HG03095 (cell line): ENCODE results near the gene CCL26.

Experiments
- ATAC-seq: cut with Tn5 transposase; IDR thresholded peaks from one replicate; pipeline ENCODE4 v1.9.1; 2021; ENCODE audit warnings: moderate library complexity; ENCODE audit not compliant: unreplicated experiment

CCL26 gene

DNA sequence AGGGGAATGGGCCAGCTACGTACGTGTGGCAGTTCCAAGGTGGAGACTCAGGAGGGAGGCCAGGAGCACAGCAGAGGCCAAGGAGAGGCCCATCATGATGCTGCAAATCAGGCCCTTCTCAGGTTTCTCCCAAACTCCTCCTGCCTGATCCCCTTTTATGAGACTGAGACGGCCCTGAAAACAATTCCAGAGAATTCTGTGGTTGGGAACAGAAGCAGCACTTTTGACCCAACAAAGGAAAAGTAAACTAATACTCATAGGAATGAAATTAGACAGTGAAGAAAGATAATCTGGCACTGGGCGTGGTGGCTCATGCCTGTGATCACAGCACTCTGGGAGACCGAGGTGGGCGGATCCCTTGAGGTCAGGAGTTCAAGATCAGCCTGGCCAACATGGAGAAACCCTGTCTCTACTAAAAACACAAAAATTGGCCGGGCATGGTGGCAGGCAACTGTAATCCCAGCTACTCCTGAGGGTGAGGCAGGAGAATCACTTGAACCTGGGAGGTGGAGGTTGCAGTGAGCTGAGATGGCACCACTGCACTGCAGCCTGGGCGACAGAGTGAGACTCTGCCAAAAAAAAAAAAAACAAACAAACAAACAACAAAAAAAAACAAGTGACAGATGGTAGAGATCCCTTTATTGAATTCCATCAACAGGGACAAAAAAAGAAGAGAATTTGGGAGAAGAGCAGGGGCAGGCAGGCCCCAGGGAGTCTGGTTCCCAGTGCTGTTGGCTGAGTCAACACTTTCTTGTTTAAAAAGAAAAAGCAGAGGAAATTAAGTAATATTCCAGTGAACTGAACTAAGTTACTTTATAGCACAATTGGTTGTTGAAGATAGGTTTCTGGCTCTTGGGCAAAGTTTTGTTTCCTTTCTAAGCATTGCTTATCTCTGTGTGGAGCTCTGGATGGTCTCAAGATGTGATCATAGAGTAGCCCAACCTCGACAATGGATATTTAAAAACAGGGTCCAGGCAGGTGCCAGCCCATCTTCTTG is at the start of gene CCL26:
Gene CCL26, minus strand, starts transcription at position 131 of the 997 bp plus-strand sequence. Its CDS starts 35 bp downstream, at position 96.
- no peak for ATAC-seq

GRCh38 chr7:75820688-75821087 is 48.7 kb upstream of the CCL26 start:
- ATAC-seq = no peak

DNA sequence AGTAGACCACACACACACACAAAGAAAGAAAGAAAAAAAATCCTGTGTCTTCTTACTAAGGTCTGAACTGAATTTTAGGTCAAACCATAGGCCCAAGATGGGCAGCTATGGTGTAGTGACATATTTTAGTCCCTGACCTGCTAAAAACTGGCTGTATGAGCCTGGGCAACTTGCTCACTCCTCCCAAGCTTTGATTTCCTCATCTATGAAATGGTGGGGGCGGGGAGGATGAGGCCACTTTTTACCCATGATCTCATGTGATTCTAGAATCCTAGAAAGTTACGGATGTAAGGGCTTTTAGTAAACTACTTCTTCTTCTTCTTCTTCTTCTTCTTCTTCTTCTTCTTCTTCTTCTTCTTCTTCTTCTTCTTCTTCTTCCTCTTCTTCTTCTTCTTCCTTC is 47.7 kb upstream of the CCL26 start:
- no peak for ATAC-seq

GRCh38 chr7:75818472-75818871 is 46.5 kb upstream of the CCL26 start:
- no peak for ATAC-seq

DNA sequence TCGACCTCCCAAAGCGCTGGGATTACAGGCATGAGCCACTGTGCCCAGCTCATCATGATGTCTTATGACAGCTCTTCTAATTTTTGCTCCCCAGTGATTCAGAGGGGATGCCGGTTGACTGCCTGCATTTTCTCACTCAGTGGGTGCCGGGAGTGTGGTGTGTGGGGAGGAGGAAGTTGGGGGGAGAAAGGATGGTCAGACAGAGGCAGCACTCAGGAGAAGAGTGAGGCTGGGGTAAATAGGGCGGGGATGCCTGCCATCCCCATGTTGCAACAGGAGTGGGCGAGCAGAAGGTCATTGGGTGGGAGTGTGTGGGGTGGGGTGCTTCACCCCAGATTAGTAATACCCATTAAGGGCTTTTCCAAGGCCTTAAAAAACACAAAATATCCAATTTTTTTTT is 45.1 kb upstream of the CCL26 start:
- ATAC-seq = no peak

GRCh38 chr7:75815418-75816064 is 43.5 kb upstream of the CCL26 start:
- no peak for ATAC-seq

- ATAC-seq = no peak
These were observed 42.5 kb upstream of the CCL26 start for GRCh38 chr7:75814407-75814947.

DNA sequence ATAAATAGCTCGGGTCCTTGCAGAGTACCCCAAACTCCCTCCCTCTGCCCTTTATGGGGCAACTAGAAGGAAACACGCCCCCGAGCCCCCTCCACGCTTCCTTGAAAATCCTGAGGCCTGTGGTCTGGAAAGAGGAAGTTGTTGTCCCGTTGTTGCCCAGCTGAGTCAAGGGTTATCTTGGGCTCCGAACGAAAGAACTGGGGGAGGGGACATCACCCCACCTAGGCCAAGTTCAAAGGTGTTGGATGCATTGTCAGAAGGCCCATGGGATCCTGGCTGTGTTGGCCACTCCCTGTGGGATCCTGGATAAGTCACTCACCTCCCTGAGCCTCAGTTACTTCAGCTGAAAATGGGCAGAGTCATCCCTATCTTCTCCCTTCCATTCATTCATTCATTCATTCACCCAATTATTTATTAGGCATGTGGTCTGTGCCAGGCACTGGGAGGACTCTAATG is 41.8 kb upstream of the CCL26 start, which contains the start of gene CCL24:
Gene CCL24, minus strand, starts transcription at position 26 of the 456 bp plus-strand sequence. CDS start 91 bp downstream, outside the sequence.
- ATAC-seq = no peak

DNA sequence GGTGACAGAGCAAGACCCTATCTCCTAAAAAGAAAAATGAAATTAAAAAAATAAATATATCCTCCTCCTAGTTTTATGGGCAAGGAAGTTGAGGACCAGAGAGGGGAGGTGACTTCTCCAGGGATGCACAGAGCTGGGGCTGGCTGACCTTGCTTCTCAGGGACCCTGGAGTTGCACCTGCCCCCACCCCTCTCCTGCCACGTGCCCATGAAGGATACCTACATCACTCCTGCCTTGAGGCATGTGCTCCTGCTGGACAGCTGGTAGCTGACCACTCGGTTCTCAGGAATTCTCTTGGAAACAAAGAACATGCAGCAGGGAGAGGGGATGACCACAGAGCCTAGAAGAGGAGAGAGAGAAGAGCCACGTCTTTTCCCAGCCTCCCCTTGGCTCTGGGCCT is 41.1 kb upstream of the CCL26 start:
- no peak for ATAC-seq

GRCh38 chr7:75811894-75812678 is 40.1 kb upstream of the CCL26 start:
- no peak for ATAC-seq

DNA sequence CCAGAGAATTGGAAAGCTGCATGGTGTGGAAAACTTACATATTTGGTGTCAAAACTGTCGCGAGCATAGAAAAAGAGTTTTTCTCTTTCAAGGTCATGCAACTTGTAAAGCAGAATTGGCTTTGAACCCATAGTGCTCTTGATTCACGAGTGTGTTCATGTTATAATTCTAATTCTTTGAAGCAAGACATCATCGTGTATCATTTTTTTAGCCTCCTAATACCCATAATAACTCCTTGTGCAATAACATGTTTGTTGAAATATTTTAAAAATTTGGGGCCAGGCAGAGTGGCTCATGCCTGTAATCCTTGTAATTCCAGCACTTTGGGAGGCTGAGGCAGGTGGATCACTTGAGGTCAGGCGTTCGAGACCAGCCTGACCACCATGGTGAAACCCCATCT is 37.4 kb upstream of the CCL26 start:
- no peak for ATAC-seq

GRCh38 chr7:75808106-75808505 is 36.1 kb upstream of the CCL26 start:
- no peak for ATAC-seq

DNA sequence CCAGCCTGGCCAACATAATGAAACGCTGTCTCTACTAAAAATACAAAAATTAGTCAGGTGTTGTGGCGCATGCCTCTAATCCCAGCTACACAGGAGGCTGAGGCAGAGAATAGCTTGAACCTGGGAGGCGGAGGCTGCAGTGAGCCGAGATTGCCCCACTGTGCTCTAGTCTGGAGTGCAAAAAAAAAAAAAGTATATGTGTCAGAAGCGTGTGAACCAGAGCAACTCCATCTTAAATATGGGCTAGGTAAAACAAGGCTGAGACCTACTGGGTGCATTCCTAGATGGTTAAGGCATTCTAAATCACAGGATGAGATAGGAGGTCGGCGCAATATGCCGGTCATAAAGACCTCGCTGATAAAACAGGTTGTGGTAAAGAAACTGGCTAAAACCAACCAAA is 35.4 kb upstream of the CCL26 start:
- ATAC-seq = no peak

- no peak for ATAC-seq
These were observed 34.7 kb upstream of the CCL26 start for GRCh38 chr7:75806560-75807307.

DNA sequence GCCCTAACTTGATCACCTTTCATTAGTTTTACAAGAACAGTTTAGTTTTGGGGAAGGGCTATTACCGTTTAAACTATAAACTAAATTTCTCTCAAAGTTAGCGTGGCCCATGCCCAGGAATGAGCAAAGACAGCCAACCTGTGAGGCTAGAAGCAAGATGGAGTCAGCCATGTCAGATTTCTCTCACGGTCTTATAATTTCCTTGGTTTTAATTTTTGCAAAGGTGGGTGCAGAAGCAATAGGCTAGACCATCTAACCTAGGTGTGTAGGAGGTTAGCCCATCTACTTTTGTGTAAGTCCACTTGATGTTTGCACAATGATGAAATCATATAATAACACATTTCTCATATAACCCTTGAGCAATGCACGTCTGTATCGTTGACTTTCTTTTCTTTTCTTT is 32.7 kb upstream of the CCL26 start:
- ATAC-seq = no peak

- ATAC-seq = no peak
These were observed 32.0 kb upstream of the CCL26 start for GRCh38 chr7:75804004-75804403.

- no peak for ATAC-seq
These were observed 30.5 kb upstream of the CCL26 start for GRCh38 chr7:75802552-75802821.

DNA sequence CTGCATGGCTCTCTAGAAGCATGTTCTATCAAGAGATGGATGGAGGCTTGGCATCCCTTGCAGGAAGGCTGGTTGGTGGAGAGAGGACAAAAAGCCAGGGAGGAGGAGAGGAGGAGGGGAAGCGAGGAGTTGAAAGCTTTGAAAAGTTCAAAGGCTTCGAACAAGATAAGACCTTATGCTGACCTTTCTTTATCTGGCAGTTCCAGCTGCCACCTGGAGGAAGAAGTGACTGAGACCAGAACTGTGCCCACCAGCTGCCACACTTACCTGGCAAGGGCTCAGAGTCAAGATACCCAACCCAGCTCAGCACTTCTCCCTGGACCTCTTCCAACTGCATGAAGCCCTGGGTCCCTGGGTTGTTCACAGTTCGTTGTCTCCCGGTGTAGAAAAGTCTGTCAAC is 26.8 kb upstream of the CCL26 start:
- no peak for ATAC-seq

- ATAC-seq = no peak
These were observed 24.4 kb upstream of the CCL26 start for GRCh38 chr7:75796420-75796819.

DNA sequence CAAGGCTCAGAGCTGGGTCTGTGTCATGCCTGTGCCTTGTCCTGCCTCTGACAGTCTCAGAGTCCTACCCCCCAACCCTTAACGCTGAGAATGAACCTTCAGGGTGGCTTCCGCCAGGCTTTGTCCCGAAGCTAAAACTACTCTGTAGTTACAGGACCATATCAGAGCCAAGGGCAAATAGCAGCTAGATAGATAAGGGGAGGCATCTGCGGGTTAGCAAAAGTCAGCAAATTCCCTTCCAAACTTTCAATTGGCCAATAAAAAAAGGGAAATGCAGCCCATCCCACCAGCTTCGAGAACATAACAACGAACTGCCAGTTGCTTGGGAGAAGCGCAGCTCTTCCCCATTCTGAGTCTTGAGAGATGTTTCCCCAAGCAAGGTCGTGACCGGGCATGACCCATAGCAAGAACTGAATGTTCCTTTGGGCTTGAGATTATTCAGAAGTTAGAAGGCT is 23.8 kb upstream of the CCL26 start:
- no peak for ATAC-seq
